Endodermal cell (in vitro differentiated cells): ENCODE measurements around the gene HLA-B. TPM values are rescaled to one million over a fixed set of nuclear protein-coding genes. Genes with fewer than 3 reads are reported as not detected.

ENCODE experiments used
- DNase-seq: peaks from one replicate; pipeline ENCODE4 v3.0.0-alpha.2; 2017
- H3K27ac ChIP-seq: 2 replicates; pipeline ENCODE4 v1.5.1; 2013; ENCODE audit warnings: mild to moderate bottlenecking, low read depth, low read length, moderate library complexity
- H3K27me3 ChIP-seq: 2 replicates; pipeline ENCODE4 v1.6.1; 2013; ENCODE audit warnings: mild to moderate bottlenecking, low read length, moderate library complexity; ENCODE audit not compliant: insufficient read depth, control insufficient read depth, poor library complexity, severe bottlenecking
- H3K36me3 ChIP-seq: 2 replicates; pipeline ENCODE4 v1.7.0; 2013; ENCODE audit warnings: mild to moderate bottlenecking, low read length, moderate library complexity; ENCODE audit not compliant: control insufficient read depth, insufficient read depth
- H3K4me1 ChIP-seq: one replicate; pipeline ENCODE4 v1.7.0; 2013; ENCODE audit warnings: low read length; ENCODE audit not compliant: control insufficient read depth, insufficient read depth
- H3K4me3 ChIP-seq: 2 replicates; pipeline ENCODE4 v1.5.1; 2013; ENCODE audit warnings: mild to moderate bottlenecking, low read length, moderate library complexity
- H3K9ac ChIP-seq: 2 replicates; pipeline ENCODE4 v1.6.1; 2013; ENCODE audit warnings: mild to moderate bottlenecking, low read length, moderate library complexity; ENCODE audit not compliant: poor library complexity, severe bottlenecking; ENCODE audit errors: extremely low read depth
- H3K9me3 ChIP-seq: 2 replicates; pipeline ENCODE4 v1.6.1; 2013; ENCODE audit warnings: mild to moderate bottlenecking, low read length, moderate library complexity; ENCODE audit not compliant: control insufficient read depth
- H3K27ac Mint-ChIP-seq: 2 replicates; pipeline ENCODE4 v1.8.0; 2020; ENCODE audit warnings: mixed read lengths
- H3K27me3 Mint-ChIP-seq: 2 replicates; pipeline ENCODE4 v1.8.0; 2021; ENCODE audit warnings: mild to moderate bottlenecking, mixed read lengths; ENCODE audit not compliant: insufficient read depth
- H3K36me3 Mint-ChIP-seq: 2 replicates; pipeline ENCODE4 v1.8.0; 2020; ENCODE audit warnings: low read depth, mixed read lengths
- H3K4me1 Mint-ChIP-seq: 2 replicates; pipeline ENCODE4 v1.8.0; 2020; ENCODE audit warnings: mixed read lengths
- H3K4me3 Mint-ChIP-seq: 2 replicates; pipeline ENCODE4 v1.8.0; 2020; ENCODE audit warnings: mild to moderate bottlenecking, moderate library complexity, mixed read lengths
- H3K9me3 Mint-ChIP-seq: 2 replicates; pipeline ENCODE4 v1.8.0; 2020; ENCODE audit warnings: mild to moderate bottlenecking, mixed read lengths
- CTCF ChIP-seq: fragments of 200-600 bp; sonication (generic); conservative IDR thresholded peaks from 2 replicates; pipeline ENCODE4 v1.5.0; 2021; ENCODE audit warnings: antibody characterized with exemption, mild to moderate bottlenecking
- WGBS, 2 experiments: methylation state at CpG; one replicate each; pipeline versions ENCODE4 v1.1.5 to v1.1.7; 2013; ENCODE audit warnings: missing lambda C conversion rate in 2 of 2, mixed read lengths in 1 of 2; ENCODE audit not compliant: insufficient coverage in 1 of 2, insufficient read length in 1 of 2; 5-methylcytosine and 5-hydroxymethylcytosine counted together
- total RNA-seq, 2 donors: library from RNA; stranded (reverse); fragmentation: NEBNext Ultra II Directional in 1 of 2; extraction: Animal tissue kit (Norgen Biotek cat#: 25700) in 1 of 2; gene quantifications; 2 replicates in 1 of 2; 3 replicates in 1 of 2; pipeline ENCODE4 v1.2.1, GENCODE V29; 2021

The HLA-B gene
- total RNA-seq, 2 donors from 2014 or later, result 194 to 1,067 TPM

GRCh38 chr6:31386977-31387376, 30.0 kb upstream of the HLA-B start:
- no peak overlapping the region for H3K4me3 ChIP-seq
- no peaks in the 10 kb centered on the region for H3K4me1 ChIP-seq
- peak; percentile 82 for DNase-seq
- H3K9me3 ChIP-seq, result no peaks in the 10 kb centered on the region
- H3K36me3 ChIP-seq, result no peaks in the 10 kb centered on the region
- H3K27me3 Mint-ChIP-seq, result peaks cover 2% of the 10 kb centered on the region
- no peak overlapping the region for H3K4me3 Mint-ChIP-seq
- no peak overlapping the region for H3K9ac ChIP-seq
- no peaks in the 10 kb centered on the region for H3K36me3 Mint-ChIP-seq
- no peak overlapping the region for H3K27ac ChIP-seq
- H3K27ac Mint-ChIP-seq, result no peak overlapping the region
- no peaks in the 10 kb centered on the region for H3K27me3 ChIP-seq
- WGBS, 2 experiments, result 33 to 94% methylated on average over 1 of the region's 1 CpG
- H3K4me1 Mint-ChIP-seq, result peaks cover 5% of the 10 kb centered on the region
- TF ChIP-seq CTCF, result no peak
- H3K9me3 Mint-ChIP-seq, result peaks cover 2% of the 10 kb centered on the region

- H3K4me3 ChIP-seq, result no peak overlapping the region
- no peaks in the 10 kb centered on the region for H3K4me1 ChIP-seq
- no peaks in the 10 kb centered on the region for H3K36me3 ChIP-seq
- no peak overlapping the region for H3K27ac ChIP-seq
- H3K4me3 Mint-ChIP-seq, result no peak overlapping the region
- H3K27ac Mint-ChIP-seq, result no peak overlapping the region
- no peak for DNase-seq
- H3K36me3 Mint-ChIP-seq, result no peaks in the 10 kb centered on the region
- TF ChIP-seq CTCF, result no peak
- peaks cover 2% of the 10 kb centered on the region for H3K9me3 Mint-ChIP-seq
- 90 to 95% methylated on average over 3 of the region's 3 CpGs for WGBS, 2 experiments
- H3K27me3 ChIP-seq, result no peaks in the 10 kb centered on the region
- peaks cover 5% of the 10 kb centered on the region for H3K4me1 Mint-ChIP-seq
- no peak overlapping the region for H3K9ac ChIP-seq
- H3K9me3 ChIP-seq, result no peaks in the 10 kb centered on the region
- H3K27me3 Mint-ChIP-seq, result peaks cover 3% of the 10 kb centered on the region
These were observed 29.1 kb upstream of the HLA-B start for GRCh38 chr6:31386099-31386498.

- Histone ChIP-seq H3K9ac (no peak overlapping the region), H3K27ac (no peak overlapping the region), H3K4me3 (no peak overlapping the region), H3K27me3 (peaks cover 5% of the 10 kb centered on the region), H3K4me1 (no peaks in the 10 kb centered on the region), H3K36me3 (no peaks in the 10 kb centered on the region), H3K9me3 (no peaks in the 10 kb centered on the region)
- Mint-ChIP-seq H3K36me3 (no peaks in the 10 kb centered on the region), H3K27me3 (peaks cover 10% of the 10 kb centered on the region), H3K4me3 (no peak overlapping the region), H3K27ac (no peak overlapping the region), H3K4me1 (peaks cover 3% of the 10 kb centered on the region), H3K9me3 (no peaks in the 10 kb centered on the region)
- DNase-seq, result no peak
- 88 to 90% methylated on average over 3 of the region's 3 CpGs for WGBS, 2 experiments
- no peak for TF ChIP-seq CTCF
These were observed 28.1 kb upstream of the HLA-B start for GRCh38 chr6:31385041-31385440.
